Ovary (tissue), 9 donors: ENCODE measurements around the gene N4BP3. TPM values are rescaled to one million over a fixed set of nuclear protein-coding genes. Genes with fewer than 3 reads are reported as not detected.

ENCODE experiments used
- DNase-seq, 5 donors: peaks; one replicate each; pipeline ENCODE4 v3.0.0-alpha.2; 2019 to 2020
- H3K27ac ChIP-seq, 2 donors: fragments of 200-600 bp; one replicate each; pipeline versions ENCODE4 v1.5.1 to v1.8.0; 2019 to 2022
- H3K27me3 ChIP-seq: fragments of 200-600 bp; one replicate; pipeline ENCODE4 v1.8.0; 2022
- H3K36me3 ChIP-seq: fragments of 200-600 bp; sonication (generic); one replicate; pipeline ENCODE4 v1.5.1; 2019
- H3K4me1 ChIP-seq: one replicate; pipeline ENCODE4 v1.8.1; 2013; ENCODE audit warnings: mild to moderate bottlenecking, moderate library complexity; ENCODE audit not compliant: insufficient read depth
- H3K4me3 ChIP-seq: fragments of 200-600 bp; sonication (generic); one replicate; pipeline ENCODE4 v1.5.1; 2017
- H3K9me3 ChIP-seq, 2 donors: fragments of 200-600 bp in 1 of 2; sonication (generic) in 1 of 2; one replicate each; pipeline versions ENCODE4 v1.5.1 to v1.8.1; 2013 to 2019; ENCODE audit warnings: mild to moderate bottlenecking in 1 of 2, moderate library complexity in 1 of 2
- CTCF ChIP-seq, 3 donors: fragments of 450-650 bp in 2 of 3; fragments of 200-600 bp in 1 of 3; IDR thresholded peaks; one replicate each; pipeline versions ENCODE4 v1.5.1 to v1.8.0; 2016 to 2022; ENCODE audit warnings: antibody characterized with exemption in 3 of 3, mild to moderate bottlenecking in 1 of 3
- EP300 ChIP-seq: sonication (generic); formaldehyde crosslinking; IDR thresholded peaks from one replicate; pipeline ENCODE4 v1.6.1; 2017; ENCODE audit warnings: antibody characterized with exemption
- POLR2A ChIP-seq: fragments of 450-650 bp; IDR thresholded peaks from one replicate; pipeline ENCODE4 v1.6.1; 2017; ENCODE audit warnings: antibody characterized with exemption, mild to moderate bottlenecking, moderate library complexity
- WGBS, 3 donors: extraction: QIAGEN DNeasy Blood & Tissue Kit in 1 of 3; methylation state at CpG; one replicate each; pipeline versions ENCODE4 v1.1.5 to v1.1.7; 2013 to 2017; 5-methylcytosine and 5-hydroxymethylcytosine counted together
- intact Hi-C, 4 donors: fragments of 100-400 bp; cut with DNase I; formaldehyde crosslinking; loops; one replicate each; pipeline versions ENCODE4 v1.11.0 to v1.15.1; 2022 to 2023
- polyA plus RNA-seq, 2 donors: library from polyadenylated mRNA; stranded (reverse); fragments of 200-250 nt in 1 of 2; fragments of 350-450 nt in 1 of 2; fragmentation: Illumina TruSeq in 1 of 2; extraction: RNeasy Lipid Tissue Mini Kit (QIAGEN cat#74804) in 1 of 2; gene quantifications; one replicate each; pipeline ENCODE4 v1.2.3, GENCODE V29; 2013 to 2014
- total RNA-seq, 7 donors: library from RNA; depleted of rRNA in 2 of 7; stranded (reverse); fragments of >200 nt in 2 of 7; fragmentation: NEBNext Ultra II Directional in 3 of 7; extraction: Animal tissue kit (Norgen Biotek cat#: 25700) in 3 of 7; gene quantifications; one replicate each; pipeline versions ENCODE4 v1.1.0 to v1.2.4, GENCODE V29; 2016 to 2023
- donor health status: DM: no; HTN: no; CAD: no; lungs with moderate emphysema.
- donor health status: DM: no; HTN: no; CAD: no.
- donor health status: Bipolar disorder and iron deficiency.
- donor health status: DM: yes; HTN: yes; CAD: no.
- donor health status: DM: no; HTN: no; CAD: no.
- donor health status: DM: yes; HTN: yes; CAD: no.

Gene N4BP3
- total and polyA plus RNA-seq, 9 donors: 0.40 to 1.8 (median 0.58) TPM

GRCh38 chr5:178147406-178147805 lies 34.1 kb downstream of the N4BP3 start:
- no peak for DNase-seq
- Histone ChIP-seq H3K4me1 (no peaks in the 10 kb centered on the region), H3K4me3 (no peak overlapping the region), H3K36me3 (no peaks in the 10 kb centered on the region), H3K9me3 (no peaks in the 10 kb centered on the region), H3K27ac (no peak overlapping the region), H3K27me3 (no peaks in the 10 kb centered on the region)
- TF ChIP-seq EP300 (no peak), POLR2A (no peak), CTCF (IDR thresholded peaks at IDR 0.05) (no peak)
- WGBS, 3 donors: 82 to 83% (median 83%) methylated on average over 15 of the region's 15 CpGs
- intact Hi-C loops: loop anchor here in 1 of 4 donors (10.0 kb wide), 1 partner anchor 77 kb away; no protein-coding TSS in a partner anchor

- Histone ChIP-seq H3K27ac (no peak overlapping the region), H3K4me1 (peaks cover 6% of the 10 kb centered on the region), H3K27me3 (no peaks in the 10 kb centered on the region), H3K36me3 (no peaks in the 10 kb centered on the region), H3K4me3 (no peak overlapping the region), H3K9me3 (no peaks in the 10 kb centered on the region)
- DNase-seq: no peak
- intact Hi-C loops: loop anchor here in 1 of 4 donors (10.0 kb wide), 1 partner anchor 75 kb away; no protein-coding TSS in a partner anchor
- TF ChIP-seq CTCF (IDR thresholded peaks at IDR 0.05): no peak
- WGBS, 3 donors: 72 to 80% (median 78%) methylated on average over 11 of the region's 11 CpGs
Measured at GRCh38 chr5:178149199-178149932, 36.0 kb downstream of the N4BP3 start.

GRCh38 chr5:178150977-178151734 lies 37.8 kb downstream of the N4BP3 start:
- 62 to 68% (median 63%) methylated on average over 11 of the region's 11 CpGs for WGBS, 3 donors
- no peak for DNase-seq
- Histone ChIP-seq H3K27ac (no peak overlapping the region), H3K4me3 (no peak overlapping the region), H3K4me1 (peaks cover 8% of the 10 kb centered on the region), H3K9me3 (no peaks in the 10 kb centered on the region), H3K27me3 (no peaks in the 10 kb centered on the region), H3K36me3 (no peaks in the 10 kb centered on the region)
- intact Hi-C loops: no loop called here
- no peak for TF ChIP-seq EP300
- TF ChIP-seq CTCF (IDR thresholded peaks at IDR 0.05): no peak
- no peak for TF ChIP-seq POLR2A

- H3K4me1 ChIP-seq: peaks cover 8% of the 10 kb centered on the region
- peak overlapping the region in 1 of 2 donors; percentile 51 for H3K27ac ChIP-seq
- no peak for DNase-seq
- intact Hi-C loops: no loop called here
- no peak for TF ChIP-seq POLR2A
- H3K9me3 ChIP-seq: no peaks in the 10 kb centered on the region
- 35 to 45% (median 38%) methylated on average over 31 of the region's 31 CpGs for WGBS, 3 donors
- peak overlapping the region; percentile 69 for H3K4me3 ChIP-seq
- no peaks in the 10 kb centered on the region for H3K36me3 ChIP-seq
- no peaks in the 10 kb centered on the region for H3K27me3 ChIP-seq
Measured at GRCh38 chr5:178152491-178153444, 39.4 kb downstream of the N4BP3 start.
